GM20000 (cell line): Measurements from ENCODE around the gene ARID3A.

Experiments used
- DNase-seq: peaks from one replicate; pipeline ENCODE4 v3.0.0; 2012; ENCODE audit warnings: low spot score
- CTCF ChIP-seq: IDR thresholded peaks from 2 replicates; pipeline ENCODE4 v1.5.1; 2012; ENCODE audit warnings: mild to moderate bottlenecking, control low read depth; ENCODE audit errors: extremely low read depth, missing control alignments

Gene ARID3A

GRCh38 chr19:1015782-1016646 lies 90.2 kb downstream of the ARID3A start:
- no peak for DNase-seq
- no peak for TF ChIP-seq CTCF

- no peak for DNase-seq
- no peak for TF ChIP-seq CTCF
Observed at GRCh38 chr19:1016647-1017114, 90.8 kb downstream of the ARID3A start.

GRCh38 chr19:1017115-1017905 lies 91.5 kb downstream of the ARID3A start:
- no peak for DNase-seq
- TF ChIP-seq CTCF: no peak

- no peak for DNase-seq
- no peak for TF ChIP-seq CTCF
Observed at GRCh38 chr19:1017906-1018305, 92.1 kb downstream of the ARID3A start.

GRCh38 chr19:1018393-1018792 lies 92.6 kb downstream of the ARID3A start:
- TF ChIP-seq CTCF: no peak
- DNase-seq: no peak

- no peak for DNase-seq
Observed at GRCh38 chr19:1018932-1019615, 93.2 kb downstream of the ARID3A start.

More at GRCh38 chr19:1018932-1019615, 93.2 kb downstream of the ARID3A start:
- no peak for TF ChIP-seq CTCF
